ENCODE results near the gene URB2.

GRCh38 chr1:229593800-229594199 lies 32.2 kb upstream of the URB2 start:
- TF ChIP-seq, protein P1, sequence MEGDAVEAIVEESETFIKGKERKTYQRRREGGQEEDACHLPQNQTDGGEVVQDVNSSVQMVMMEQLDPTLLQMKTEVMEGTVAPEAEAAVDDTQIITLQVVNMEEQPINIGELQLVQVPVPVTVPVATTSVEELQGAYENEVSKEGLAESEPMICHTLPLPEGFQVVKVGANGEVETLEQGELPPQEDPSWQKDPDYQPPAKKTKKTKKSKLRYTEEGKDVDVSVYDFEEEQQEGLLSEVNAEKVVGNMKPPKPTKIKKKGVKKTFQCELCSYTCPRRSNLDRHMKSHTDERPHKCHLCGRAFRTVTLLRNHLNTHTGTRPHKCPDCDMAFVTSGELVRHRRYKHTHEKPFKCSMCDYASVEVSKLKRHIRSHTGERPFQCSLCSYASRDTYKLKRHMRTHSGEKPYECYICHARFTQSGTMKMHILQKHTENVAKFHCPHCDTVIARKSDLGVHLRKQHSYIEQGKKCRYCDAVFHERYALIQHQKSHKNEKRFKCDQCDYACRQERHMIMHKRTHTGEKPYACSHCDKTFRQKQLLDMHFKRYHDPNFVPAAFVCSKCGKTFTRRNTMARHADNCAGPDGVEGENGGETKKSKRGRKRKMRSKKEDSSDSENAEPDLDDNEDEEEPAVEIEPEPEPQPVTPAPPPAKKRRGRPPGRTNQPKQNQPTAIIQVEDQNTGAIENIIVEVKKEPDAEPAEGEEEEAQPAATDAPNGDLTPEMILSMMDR (IDR thresholded peaks at IDR 0.05), result no peak
- TF ChIP-seq POLR2A (IDR thresholded peaks at IDR 0.05), result no peak
